Spleen (tissue), 7 donors: ENCODE data around the gene EFNB2.

Source experiments
- POLR2A ChIP-seq, 3 donors: fragments of 450-650 bp; IDR thresholded peaks; one replicate each; pipeline ENCODE4 v1.5.1; 2017; ENCODE audit warnings: antibody characterized with exemption in 3 of 3, mild to moderate bottlenecking in 1 of 3
- POLR2AphosphoS5 ChIP-seq, 3 donors: sonication (generic); formaldehyde crosslinking; IDR thresholded peaks; one replicate each; pipeline ENCODE4 v1.5.1; 2017; ENCODE audit warnings: antibody characterized with exemption in 3 of 3
- TF ChIP-seq, protein P1 (sequence below), 11 experiments: fragments of 200-600 bp in 7 of 11; fragments of 450-650 bp in 4 of 11; sonication (generic) in 4 of 11; IDR thresholded peaks in 8 of 11; conservative IDR thresholded peaks in 3 of 11; 1 replicate in 7 of 11; 2 replicates in 4 of 11; pipeline versions ENCODE4 v1.4.0 to v1.8.0; 2016 to 2021; ENCODE audit warnings: antibody characterized with exemption in 11 of 11, inconsistent platforms in 4 of 11, mild to moderate bottlenecking in 1 of 11
- donor health status: DM: no; HTN: no; CAD: no; lungs with moderate emphysema.
- donor health status: DM: no; HTN: no; CAD: no.
- donor health status: DM: no; HTN: no; CAD: no.

DNA sequence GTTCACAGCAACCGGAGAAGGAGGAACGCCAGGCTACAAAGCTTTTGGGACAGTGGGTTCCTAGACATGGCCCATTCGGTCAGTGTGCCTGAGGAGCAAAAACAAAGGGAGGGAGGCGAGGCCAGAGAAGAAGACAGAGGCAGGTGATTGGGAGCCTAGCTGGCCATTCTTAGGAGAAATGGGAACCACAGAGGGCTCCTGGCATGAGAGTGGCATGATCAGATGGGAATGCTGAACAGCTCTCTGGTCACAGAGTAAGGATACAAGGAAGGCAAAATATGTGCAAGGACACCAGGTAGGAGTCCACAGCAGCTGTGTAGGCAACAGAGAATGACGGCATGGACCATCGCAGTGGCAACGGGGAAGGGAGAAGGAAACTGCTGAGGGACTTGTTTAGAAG is 82.4 kb downstream of the EFNB2 start:
- TF ChIP-seq, protein P1, sequence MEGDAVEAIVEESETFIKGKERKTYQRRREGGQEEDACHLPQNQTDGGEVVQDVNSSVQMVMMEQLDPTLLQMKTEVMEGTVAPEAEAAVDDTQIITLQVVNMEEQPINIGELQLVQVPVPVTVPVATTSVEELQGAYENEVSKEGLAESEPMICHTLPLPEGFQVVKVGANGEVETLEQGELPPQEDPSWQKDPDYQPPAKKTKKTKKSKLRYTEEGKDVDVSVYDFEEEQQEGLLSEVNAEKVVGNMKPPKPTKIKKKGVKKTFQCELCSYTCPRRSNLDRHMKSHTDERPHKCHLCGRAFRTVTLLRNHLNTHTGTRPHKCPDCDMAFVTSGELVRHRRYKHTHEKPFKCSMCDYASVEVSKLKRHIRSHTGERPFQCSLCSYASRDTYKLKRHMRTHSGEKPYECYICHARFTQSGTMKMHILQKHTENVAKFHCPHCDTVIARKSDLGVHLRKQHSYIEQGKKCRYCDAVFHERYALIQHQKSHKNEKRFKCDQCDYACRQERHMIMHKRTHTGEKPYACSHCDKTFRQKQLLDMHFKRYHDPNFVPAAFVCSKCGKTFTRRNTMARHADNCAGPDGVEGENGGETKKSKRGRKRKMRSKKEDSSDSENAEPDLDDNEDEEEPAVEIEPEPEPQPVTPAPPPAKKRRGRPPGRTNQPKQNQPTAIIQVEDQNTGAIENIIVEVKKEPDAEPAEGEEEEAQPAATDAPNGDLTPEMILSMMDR (IDR thresholded peaks at IDR 0.05 in 8 of 11, conservative IDR thresholded peaks at IDR 0.05 in 3 of 11) = no peak
- TF ChIP-seq POLR2A (IDR thresholded peaks at IDR 0.05) = no peak
- TF ChIP-seq POLR2AphosphoS5 (IDR thresholded peaks at IDR 0.05) = no peak
